GM10248 (cell line): ENCODE data around the gene ZNF423.

ENCODE experiments used
- CTCF ChIA-PET: fragments of 300-600 bp; sonication (Branson Sonifier 250); formaldehyde crosslinking; extraction: SDS; loops from one replicate; lab custom pipeline; 2021; ENCODE audit warnings: antibody characterized with exemption; lab: Yijun Ruan, JAX
- POLR2A ChIA-PET: fragments of 350-650 bp; sonication (Branson Sonifier 250); formaldehyde crosslinking; extraction: SDS; loops from one replicate; lab custom pipeline; 2020; ENCODE audit warnings: antibody characterized with exemption; lab: Yijun Ruan, JAX
- DNase-seq: peaks from one replicate; pipeline ENCODE4 v3.0.0; 2012; ENCODE audit errors: extremely low spot score
- CTCF ChIP-seq: IDR thresholded peaks from 2 replicates; pipeline ENCODE4 v1.5.1; 2012; ENCODE audit warnings: mild to moderate bottlenecking, low read depth; ENCODE audit errors: extremely low read depth, missing control alignments, control extremely low read depth

ZNF423 gene

GRCh38 chr16:49776734-49777133 lies 79.2 kb downstream of the ZNF423 start:
- no peak for TF ChIP-seq CTCF
- POLR2A ChIA-PET = no interaction called here
- CTCF ChIA-PET = no interaction called here

GRCh38 chr16:49776085-49776595 lies 79.8 kb downstream of the ZNF423 start:
- TF ChIP-seq CTCF = no peak
- POLR2A ChIA-PET = no interaction called here
- CTCF ChIA-PET = no interaction called here
- no peak for DNase-seq

More at GRCh38 chr16:49776734-49777133, 79.2 kb downstream of the ZNF423 start:
- DNase-seq = no peak

GRCh38 chr16:49775581-49775980 lies 80.3 kb downstream of the ZNF423 start:
- POLR2A ChIA-PET = no interaction called here
- CTCF ChIA-PET = no interaction called here
- DNase-seq = no peak
- TF ChIP-seq CTCF = no peak

- no peak for TF ChIP-seq CTCF
- no peak for DNase-seq
- ChIA-PET CTCF (no interaction called here), POLR2A (no interaction called here)
Measured at GRCh38 chr16:49775018-49775417, 80.9 kb downstream of the ZNF423 start.

GRCh38 chr16:49773534-49774475 lies 82.1 kb downstream of the ZNF423 start:
- ChIA-PET CTCF (no interaction called here), POLR2A (no interaction called here)
- DNase-seq = no peak

GRCh38 chr16:49767998-49768397 lies 87.9 kb downstream of the ZNF423 start:
- DNase-seq = no peak
- no peak for TF ChIP-seq CTCF
- CTCF ChIA-PET = interaction anchor here (1.6 kb wide), 1 partner anchor 9 kb away, joined by 4 read pairs; no protein-coding TSS in a partner anchor
- POLR2A ChIA-PET = no interaction called here

More at GRCh38 chr16:49773534-49774475, 82.1 kb downstream of the ZNF423 start:
- no peak for TF ChIP-seq CTCF
